Astrocyte of the cerebellum (primary cell): ENCODE data around the gene IPO4.

Experiments used
- DNase-seq: peaks from one replicate; pipeline ENCODE4 v3.0.0-alpha.2; 2011; ENCODE audit warnings: low read depth
- H3K4me3 ChIP-seq: 2 replicates; pipeline ENCODE4 v1.5.1; 2011; ENCODE audit warnings: mild to moderate bottlenecking, low read depth, low read length, moderate library complexity
- in situ Hi-C: cut with HindIII; loops from 2 replicates; pipeline ENCODE4 v1.10.0; 2017; ENCODE audit warnings: low sequenced_read_pairs
- TF ChIP-seq, protein P1 (sequence below): IDR thresholded peaks from 2 replicates; pipeline ENCODE4 v1.5.1; 2012; ENCODE audit warnings: low read length, low read depth, moderate library complexity, mild to moderate bottlenecking; ENCODE audit errors: missing control alignments

The IPO4 gene

GRCh38 chr14:24172261-24172860 is 16.3 kb downstream of the IPO4 start:
- in situ Hi-C loops, result no loop called here
- H3K4me3 ChIP-seq, result peak overlapping the region; percentile 51
- DNase-seq, result no peak
- TF ChIP-seq, protein P1, sequence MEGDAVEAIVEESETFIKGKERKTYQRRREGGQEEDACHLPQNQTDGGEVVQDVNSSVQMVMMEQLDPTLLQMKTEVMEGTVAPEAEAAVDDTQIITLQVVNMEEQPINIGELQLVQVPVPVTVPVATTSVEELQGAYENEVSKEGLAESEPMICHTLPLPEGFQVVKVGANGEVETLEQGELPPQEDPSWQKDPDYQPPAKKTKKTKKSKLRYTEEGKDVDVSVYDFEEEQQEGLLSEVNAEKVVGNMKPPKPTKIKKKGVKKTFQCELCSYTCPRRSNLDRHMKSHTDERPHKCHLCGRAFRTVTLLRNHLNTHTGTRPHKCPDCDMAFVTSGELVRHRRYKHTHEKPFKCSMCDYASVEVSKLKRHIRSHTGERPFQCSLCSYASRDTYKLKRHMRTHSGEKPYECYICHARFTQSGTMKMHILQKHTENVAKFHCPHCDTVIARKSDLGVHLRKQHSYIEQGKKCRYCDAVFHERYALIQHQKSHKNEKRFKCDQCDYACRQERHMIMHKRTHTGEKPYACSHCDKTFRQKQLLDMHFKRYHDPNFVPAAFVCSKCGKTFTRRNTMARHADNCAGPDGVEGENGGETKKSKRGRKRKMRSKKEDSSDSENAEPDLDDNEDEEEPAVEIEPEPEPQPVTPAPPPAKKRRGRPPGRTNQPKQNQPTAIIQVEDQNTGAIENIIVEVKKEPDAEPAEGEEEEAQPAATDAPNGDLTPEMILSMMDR, result no peak

DNA sequence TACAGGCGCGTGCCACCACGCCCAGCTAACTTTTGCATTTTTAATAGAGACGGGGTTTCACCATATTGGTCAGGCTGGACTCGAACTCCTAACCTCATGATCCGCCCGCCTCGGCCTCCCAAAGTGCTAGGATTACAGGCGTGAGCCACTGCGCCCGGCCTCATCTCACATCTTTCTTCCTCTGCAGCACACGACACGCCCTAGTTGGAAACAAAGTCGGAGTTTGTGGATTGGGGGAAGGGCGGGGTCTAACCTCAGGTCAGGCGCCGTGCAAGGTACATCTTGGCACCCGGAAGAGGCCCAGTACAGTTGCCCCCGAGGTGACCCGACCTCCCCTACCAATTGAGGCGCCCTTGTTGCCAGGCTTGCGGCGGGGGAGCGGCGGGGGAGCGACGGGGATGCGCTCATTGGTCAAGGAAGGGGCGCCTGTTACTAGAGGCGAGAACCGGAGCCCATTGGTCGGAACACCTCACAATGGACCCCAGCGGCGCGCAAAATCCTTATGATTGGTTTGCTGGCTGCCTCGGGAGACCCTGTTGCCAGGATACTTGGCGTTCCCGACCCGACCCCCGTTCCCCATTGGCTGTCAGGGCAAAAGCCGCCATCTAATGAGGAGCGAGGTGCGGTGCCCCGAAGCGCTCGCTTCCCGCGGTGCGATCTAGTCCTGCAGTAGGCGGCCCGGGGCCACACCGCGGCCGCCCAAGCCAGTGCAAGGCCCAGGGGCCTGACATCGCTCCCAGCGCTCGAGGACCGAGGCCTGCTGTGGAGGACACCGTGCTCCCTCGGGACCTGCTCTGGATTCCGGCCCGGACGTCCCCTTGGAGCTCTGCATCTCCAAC is 17.0 kb downstream of the IPO4 start, which contains the start of gene REC8:
REC8 (plus strand) TSS at position 659 of the 839 bp plus-strand sequence. CDS start 473 bp downstream, outside the sequence.
- TF ChIP-seq, protein P1, result no peak
- H3K4me3 ChIP-seq, result peak within 1 kb of the TSS; percentile 51
- DNase-seq, result peak; percentile 89
- in situ Hi-C loops, result no loop called here

GRCh38 chr14:24167469-24168114 is 21.0 kb downstream of the IPO4 start:
- no peak overlapping the region for H3K4me3 ChIP-seq
- no peak for DNase-seq
- in situ Hi-C loops, result no loop called here
- TF ChIP-seq, protein P1, result no peak

DNA sequence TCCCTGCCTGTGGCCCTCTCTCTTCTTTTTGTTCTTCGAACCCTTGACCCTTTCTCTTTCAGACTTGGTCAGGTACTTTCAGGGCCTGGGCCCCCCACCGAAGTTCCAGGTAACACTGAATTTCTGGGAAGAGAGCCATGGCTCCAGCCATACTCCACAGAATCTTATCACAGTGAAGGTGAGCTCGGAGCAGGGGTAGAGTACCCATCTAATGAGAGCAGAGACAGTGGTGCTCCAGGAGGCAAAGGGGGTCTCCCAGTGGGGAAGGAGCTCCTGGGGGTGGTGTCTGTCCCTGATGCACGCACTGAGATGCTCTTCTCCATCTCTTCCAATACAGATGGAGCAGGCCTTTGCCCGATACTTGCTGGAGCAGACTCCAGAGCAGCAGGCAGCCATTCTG is 22.8 kb downstream of the IPO4 start:
- no peak overlapping the region for H3K4me3 ChIP-seq
- in situ Hi-C loops, result no loop called here
- no peak for DNase-seq
- TF ChIP-seq, protein P1, result no peak

GRCh38 chr14:24164518-24164991 is 24.1 kb downstream of the IPO4 start:
- TF ChIP-seq, protein P1, result no peak
- H3K4me3 ChIP-seq, result no peak overlapping the region
- in situ Hi-C loops, result no loop called here
- DNase-seq, result no peak

GRCh38 chr14:24162093-24162492 is 26.5 kb downstream of the IPO4 start:
- in situ Hi-C loops, result no loop called here
- peak overlapping the region; percentile 93 for H3K4me3 ChIP-seq
- TF ChIP-seq, protein P1, result no peak
- no peak for DNase-seq
